GM21447 (cell line): ENCODE measurements around the gene SOX11.
"Not testable (repeated sequence)": the region's sequence is repeated elsewhere in the genome, so short reads cannot be mapped to it uniquely, and the experiment has no call there.

ENCODE experiments used
- ATAC-seq: cut with Tn5 transposase; IDR thresholded peaks from one replicate; pipeline ENCODE4 v1.9.1; 2021; ENCODE audit not compliant: unreplicated experiment

Gene SOX11

GRCh38 chr2:5691985-5692529 is at the start of gene SOX11:
Gene SOX11, plus strand, starts transcription at chr2:5692384. Its CDS starts 338 bp downstream, at chr2:5692722.
- ATAC-seq = no peak

DNA sequence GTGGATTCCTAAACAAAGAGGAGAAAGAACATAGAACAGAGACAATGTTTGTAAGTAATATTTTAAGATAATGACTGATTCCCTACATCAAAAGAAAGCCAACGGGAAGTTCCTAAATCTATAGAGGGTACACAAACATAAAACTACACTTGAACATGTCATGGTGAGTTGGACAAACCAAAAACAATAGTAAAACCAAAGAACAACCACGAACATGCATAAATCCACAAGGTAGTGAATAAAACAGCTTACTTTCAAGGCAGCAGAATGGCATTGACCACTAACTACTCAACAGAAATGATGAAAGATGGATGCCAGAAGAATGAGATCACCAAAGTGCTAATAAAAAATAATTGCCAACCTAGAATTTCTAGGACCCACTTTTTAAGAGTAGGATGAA is 39.5 kb upstream of the SOX11 start:
- not testable (repeated sequence) for ATAC-seq

DNA sequence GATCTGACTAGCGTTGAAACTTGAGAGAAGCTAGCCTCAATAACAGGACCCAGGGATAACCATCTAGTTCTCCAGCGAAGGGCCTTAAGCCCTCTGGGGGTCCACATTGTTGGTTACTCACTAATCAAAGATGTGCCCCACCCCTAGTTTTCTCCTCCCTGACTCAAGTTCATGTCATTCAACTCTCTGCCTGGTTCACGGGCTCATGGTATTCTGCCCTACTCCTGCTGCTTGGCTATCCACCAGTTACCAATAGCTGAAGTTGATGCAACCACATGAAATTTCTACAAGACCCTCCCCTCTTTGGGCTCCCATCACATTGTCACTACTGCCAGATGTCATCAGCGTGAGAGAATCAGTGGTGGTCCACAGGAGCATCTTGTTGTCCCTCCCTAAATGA is 38.4 kb upstream of the SOX11 start:
- not testable (repeated sequence) for ATAC-seq

DNA sequence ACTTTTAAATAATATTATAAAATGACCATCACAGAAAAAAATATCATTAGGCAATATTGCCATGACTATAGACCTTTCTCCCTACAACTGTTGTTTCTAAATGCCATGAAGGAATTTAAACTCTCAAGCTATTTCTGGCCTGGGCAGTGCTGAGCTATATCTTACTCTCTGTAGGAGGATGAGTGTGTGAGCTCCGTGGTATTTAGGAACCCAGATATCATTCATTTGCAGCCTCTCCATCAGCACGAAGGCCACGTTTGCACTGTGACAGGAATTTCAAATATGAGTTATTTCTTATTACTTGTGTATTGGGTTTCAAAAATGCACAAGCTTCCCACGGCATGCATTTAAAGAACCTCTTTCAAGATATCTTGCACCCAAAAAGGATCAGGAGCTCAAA is 35.0 kb upstream of the SOX11 start:
- ATAC-seq = no peak

DNA sequence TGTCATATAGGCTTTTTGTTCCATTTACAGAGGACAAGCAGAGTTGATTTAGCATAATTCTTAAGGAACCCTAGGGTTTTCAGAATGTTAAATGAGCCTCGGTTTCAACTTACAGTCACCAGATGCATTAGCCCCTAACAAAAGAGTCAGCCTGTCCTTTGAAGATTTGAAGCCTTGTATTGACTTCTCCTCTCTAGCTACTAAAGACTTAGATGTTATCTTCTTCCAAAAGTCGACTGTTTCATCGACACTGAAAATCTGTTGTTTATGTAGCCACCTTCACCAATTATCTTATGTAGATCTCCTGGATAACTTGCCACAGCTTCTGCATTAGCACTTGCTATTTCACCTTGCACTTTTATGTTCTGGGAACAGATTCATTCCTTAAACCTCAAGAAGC is 31.6 kb upstream of the SOX11 start:
- no peak for ATAC-seq

DNA sequence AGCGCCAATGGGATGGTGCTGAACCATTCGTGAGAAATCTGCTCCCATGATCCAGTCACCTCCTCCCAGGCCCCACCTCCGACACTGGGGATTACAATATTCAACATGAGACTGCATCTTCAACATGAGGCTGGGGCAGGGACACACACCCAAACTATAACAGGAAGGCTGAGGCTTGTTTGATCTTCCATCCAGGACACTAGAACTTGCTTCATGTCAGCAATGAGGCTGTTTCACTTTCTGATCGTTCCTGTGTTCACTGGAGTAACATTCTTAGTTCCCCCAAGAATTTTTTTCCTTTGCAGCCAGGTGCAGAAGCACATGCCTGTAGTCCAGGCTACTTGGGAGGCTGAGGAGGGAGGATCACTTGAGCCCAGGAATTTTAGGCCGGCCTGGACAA is 30.8 kb upstream of the SOX11 start:
- ATAC-seq = no peak

- ATAC-seq = no peak
Observed at GRCh38 chr2:5664278-5664681, 27.9 kb upstream of the SOX11 start.

DNA sequence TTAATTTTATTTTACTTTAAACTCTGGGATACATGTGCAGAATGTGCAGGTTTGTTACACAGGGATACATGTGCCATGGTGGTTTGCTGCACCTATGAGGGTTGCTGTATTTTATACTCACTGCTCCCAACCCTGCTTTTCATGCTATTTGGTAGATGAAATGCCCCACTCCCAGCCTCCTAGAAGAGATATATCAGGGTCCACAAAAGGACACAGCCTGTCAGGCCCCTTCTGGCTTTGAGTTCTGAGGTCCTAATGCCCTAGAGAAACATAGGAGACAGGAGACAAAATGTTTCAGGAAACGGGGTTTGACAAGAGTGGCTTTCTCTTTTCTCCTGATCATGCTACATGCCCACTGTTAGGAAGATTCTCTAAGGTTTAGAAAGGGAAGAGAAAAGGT is 27.1 kb upstream of the SOX11 start:
- no peak for ATAC-seq

- no peak for ATAC-seq
Observed at GRCh38 chr2:5666798-5667197, 25.4 kb upstream of the SOX11 start.

DNA sequence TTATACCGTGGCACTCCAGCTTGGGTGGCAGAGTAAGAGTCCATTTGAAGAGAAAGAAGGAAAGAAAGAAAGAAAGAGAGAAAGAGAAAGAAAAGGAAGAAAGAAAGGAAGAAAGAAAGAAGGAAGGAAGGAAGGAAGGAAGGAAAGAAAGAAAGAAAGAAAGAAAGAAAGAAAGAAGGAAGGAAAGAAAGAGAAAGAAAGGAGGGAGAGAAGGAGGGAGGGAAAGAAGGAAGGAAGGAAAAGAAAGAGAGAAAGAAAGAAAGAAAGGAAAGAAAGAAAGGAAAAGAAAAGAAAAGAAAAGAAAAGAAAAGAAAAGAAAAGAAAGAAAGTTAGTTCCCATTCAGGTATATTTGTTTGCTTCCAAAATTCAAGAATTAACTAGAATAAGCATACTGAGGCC is 24.5 kb upstream of the SOX11 start:
- ATAC-seq = not testable (repeated sequence)

DNA sequence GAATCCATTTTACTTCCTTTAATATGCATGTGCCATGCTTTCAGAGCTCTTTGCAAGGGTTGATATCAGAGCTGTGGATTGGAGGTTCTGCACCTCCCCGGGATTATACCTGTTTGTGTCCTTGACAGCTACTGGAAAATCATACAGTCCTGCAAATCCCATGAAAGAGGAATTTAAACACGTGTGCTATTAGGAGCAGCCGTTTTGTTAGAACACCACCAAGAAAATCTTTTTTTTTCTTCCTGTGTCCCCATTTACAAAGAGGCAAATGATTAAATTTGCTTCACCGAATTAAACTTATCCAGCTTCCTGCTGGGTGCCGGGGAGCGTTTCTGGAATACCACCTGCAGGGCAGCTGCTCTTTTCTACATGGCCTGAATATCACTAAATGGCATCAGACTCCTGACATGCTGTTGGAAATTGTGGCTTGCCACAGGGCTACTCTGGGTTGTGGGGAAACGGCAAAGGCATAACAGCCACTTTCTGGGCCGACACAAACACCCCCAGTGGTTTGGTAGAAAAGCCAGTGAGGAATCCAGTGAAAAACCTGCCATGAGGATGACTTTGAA is 23.4 kb upstream of the SOX11 start:
- ATAC-seq = no peak

DNA sequence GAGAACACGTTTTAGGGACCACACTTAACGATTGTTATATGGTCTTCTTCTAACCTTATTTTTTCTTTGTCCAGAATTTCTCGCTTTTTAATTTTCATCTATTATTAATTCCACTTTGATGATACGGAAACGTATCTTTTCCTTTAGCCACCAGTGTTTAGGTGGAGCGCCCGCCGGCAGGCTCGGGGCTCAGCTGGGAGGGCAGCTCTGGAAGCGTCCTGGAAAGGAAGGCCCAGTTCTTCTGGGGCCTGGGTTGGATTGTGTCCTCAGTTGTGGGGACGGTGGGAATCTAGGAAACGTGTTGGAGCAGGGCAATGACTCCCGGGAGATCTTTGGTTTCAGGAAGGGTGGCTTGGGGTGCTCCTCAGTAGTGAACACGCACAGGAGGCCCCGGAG is 19.4 kb upstream of the SOX11 start:
- no peak for ATAC-seq

DNA sequence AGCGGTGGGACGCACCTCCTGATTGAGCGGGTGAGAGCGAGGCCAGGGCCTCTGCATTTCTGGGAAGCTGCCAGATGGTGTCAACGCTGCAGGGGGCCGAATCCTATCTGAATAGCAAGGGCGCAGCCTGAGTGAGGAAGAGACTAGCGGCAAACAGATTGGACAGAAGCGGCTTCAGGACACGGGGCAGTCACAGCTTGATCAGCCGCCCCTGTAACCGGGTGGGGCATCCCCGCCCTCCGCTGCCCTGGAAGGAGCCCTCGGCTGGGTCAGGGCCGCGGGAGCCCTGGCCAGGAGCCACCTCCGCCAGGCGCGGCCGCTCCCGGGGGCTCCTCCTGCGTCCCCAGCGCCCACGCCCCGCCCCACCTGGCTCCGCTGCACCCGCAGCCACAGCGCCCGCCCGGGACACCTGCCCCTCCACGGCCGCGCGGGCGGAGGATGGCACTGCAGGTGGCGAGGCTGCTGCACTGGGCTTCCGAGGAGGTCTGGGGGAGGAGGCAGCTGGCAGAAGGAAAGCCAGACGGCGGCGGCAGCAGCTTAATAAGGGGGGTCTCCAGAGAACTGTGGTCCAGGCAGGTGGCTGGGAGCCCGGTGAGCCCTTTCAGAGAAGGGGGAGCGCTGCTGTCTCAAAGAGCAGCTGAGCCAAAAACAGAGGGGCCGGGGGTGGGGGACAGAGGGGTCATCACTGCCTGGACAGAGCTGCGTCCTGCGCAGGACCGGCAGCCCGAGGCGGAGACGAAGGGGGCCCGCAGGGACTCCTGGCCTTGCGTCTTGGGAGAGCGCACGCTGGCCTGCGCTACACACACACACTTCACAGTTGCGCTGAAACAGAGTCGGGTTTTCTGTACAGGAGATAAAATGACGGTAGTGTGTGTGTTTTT is 18.8 kb upstream of the SOX11 start:
- no peak for ATAC-seq

DNA sequence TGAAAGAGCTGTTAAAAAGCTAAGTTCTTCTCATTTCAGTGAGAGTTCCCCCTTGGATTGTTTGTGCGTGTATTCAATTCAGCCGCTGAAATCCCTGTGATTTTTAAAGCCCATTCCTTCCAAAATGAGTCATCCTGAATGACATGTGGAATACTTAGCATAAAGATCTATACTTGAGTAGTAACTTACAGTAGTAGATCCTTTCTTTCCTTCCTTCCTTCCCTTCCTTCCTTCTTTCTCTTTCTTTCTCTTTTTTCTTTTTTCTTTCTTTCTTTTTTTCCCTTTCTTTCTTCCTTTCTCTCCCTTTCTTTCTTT is 18.2 kb upstream of the SOX11 start:
- ATAC-seq = no peak

- ATAC-seq = no peak
Observed at GRCh38 chr2:5677133-5677532, 15.1 kb upstream of the SOX11 start.

DNA sequence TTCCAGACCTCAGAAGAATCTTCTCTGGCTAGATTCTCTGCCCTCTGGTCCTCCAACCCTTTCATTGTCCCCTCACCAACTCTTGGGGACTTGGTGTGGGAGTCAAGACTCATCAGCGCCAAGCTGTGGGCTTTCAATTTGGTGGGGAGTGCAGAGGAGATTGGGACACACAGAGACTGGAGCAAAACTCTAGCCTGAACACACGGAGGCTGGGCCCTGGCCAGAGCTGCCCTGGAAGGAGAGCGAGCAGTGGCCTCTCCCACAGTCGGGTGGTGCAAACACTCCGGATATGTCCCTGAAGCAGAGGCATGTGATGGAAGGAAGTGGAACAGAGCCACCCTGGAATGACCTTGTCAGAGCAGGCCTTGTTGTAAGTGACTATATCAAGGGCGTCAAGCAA is 8.7 kb upstream of the SOX11 start:
- ATAC-seq = no peak

DNA sequence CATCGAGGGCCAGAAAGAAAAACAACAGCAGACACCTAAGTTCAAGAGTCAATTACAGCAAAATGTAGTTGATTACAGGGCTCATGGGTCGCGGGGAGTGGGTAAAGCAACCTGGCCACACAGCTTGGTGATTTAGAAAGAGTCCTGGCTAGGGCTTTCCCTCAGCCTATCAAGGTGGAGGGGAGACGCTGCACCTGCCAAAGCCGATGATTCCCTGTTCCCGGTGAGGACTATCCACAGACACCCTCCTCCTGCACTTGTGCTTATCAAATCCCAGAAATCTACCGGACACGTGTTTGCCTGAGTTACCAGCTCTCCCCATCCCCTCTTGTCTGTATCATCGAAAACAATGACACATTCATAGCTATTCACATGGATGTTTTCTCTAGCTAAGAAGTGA is 7.0 kb upstream of the SOX11 start:
- no peak for ATAC-seq

- no peak for ATAC-seq
Observed at GRCh38 chr2:5686068-5686467, 6.1 kb upstream of the SOX11 start.

DNA sequence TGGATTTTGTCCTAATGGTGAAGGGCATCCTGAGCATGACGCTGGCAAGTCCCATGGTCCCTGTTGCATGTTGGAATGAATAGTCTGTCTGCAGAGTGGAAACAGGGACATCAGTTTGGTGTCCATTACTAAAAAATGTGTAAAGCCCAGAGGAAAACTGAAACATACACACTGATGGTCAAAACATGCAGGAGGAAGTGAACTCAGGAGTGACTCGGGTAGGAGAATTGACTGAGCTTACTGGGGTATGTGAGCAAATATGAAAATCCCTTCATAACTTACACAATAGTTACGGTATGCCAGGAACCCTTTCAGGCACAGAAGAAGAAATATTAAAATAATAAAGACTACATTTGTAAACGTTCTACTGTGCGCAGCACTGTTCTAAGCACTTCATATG is 5.6 kb upstream of the SOX11 start:
- no peak for ATAC-seq

DNA sequence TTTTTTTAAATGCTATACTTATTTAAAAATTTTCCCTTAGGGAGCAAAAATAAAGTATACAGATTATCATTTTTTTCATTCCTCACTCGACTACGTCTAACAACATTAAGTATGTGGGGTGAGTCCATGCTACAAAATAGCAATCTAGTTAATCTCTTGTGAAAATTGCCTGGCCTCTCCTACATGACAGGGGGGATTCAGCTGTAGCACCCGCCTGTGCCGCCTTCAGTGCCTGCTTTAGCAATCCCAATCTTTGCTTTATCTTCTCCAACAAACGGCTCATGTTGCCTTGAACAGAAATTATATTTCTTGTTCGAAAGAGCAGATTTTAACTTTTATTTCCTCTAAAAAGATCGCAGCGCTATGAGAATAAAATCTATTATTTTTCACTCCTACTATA is 2.4 kb upstream of the SOX11 start:
- no peak for ATAC-seq

DNA sequence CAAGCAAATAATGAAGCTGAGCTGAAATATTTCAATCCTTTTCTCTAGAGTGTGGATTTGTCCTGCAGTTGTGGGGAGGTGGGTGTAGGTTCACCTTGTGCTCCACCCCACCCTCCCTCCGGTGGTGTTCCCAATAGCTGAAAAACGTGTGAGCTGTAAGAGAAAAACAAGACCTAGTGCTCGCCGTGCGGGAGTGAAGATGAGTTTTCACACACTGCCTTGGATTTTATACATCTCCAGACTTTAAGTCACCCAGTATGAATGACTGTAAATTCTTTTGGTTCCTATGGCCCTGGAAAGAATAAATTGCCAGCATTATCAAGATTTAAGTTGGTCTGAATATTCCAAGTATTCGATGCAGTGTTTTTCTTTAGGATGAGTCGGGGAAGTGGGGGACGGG is 1.9 kb upstream of the SOX11 start:
- ATAC-seq = no peak

GRCh38 chr2:5690718-5691220 is 1.4 kb upstream of the SOX11 start:
- ATAC-seq = no peak
